NCI-H2196 (cell line): ENCODE measurements around the gene F7.
"Not testable (repeated sequence)": the region's sequence is repeated elsewhere in the genome, so short reads cannot be mapped to it uniquely, and the experiment has no call there.

Experiments
- DNase-seq: peaks from one replicate; lab custom pipeline; 2025; ENCODE audit not compliant: unreplicated experiment; lab: John Stamatoyannopoulos, UW

The F7 gene

DNA sequence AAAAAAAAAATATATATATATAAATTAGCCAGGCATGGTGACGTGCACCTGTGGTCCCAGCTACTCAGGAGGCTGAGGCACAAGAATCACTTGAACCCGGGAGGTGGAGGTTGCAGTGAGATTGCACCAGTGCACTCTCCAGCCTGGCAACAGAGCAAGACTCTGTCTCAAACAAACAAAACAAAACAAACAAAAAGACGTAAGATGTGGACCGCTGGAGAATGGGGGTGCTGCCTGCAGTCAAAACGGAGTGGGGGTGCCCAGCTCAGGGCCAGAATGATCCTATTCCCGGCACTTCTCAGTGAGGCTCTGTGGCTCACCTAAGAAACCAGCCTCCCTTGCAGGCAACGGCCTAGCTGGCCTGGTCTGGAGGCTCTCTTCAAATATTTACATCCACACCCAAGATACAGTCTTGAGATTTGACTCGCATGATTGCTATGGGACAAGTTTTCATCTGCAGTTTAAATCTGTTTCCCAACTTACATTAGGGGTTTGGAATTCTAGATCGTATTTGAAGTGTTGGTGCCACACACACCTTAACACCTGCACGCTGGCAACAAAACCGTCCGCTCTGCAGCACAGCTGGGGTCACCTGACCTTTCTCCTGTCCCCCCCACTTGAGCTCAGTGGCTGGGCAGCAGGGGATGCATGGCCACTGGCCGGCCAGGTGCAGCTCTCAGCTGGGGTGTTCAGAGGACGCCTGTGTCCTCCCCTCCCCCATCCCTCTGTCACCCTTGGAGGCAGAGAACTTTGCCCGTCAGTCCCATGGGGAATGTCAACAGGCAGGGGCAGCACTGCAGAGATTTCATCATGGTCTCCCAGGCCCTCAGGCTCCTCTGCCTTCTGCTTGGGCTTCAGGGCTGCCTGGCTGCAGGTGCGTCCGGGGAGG lies at the start of gene F7:
F7 (plus strand) TSS at position 760 of the 889 bp plus-strand sequence; CDS start at position 811, 51 bp downstream.
- no peak for DNase-seq

DNA sequence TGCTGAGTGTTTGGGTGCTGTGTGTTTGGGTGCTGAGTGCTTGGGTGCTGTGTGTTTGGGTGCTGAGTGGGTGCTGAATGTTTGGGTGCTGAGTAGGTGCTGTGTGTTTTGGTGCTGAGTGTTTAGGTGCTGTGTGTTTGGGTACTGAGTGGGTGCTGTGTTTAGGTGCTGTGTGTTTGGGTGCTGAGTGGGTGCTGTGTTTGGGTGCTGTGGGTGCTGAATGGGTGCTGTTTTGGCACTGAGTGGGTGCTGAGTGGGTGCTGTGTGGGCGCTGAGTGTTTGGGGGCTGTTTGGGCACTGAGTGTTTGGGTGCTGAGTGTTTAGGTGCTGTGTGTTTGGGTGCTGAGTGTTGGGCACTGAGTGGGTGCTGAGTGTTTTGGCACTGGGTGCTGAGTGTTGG lies 48.5 kb upstream of the F7 start:
- no peak for DNase-seq

DNA sequence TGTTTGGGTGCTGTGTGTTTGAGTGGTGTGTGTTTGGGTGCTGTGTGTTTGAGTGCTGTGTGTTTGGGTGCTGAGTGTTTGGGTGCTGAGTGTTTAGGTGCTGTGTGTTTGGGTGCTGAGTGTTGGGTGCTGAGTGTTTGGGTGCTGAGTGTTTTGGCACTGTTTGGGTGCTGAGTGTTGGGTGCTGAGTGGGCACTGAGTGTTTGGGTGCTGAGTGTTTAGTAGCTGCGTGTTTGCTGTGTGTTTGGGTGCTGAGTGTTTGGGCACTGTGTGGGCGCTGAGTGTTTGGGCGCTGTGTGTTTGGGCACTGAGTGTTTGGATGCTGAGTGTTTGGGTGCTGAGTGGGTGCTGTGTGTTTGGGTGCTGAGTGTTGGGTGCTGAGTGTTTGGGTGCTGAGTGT lies 48.0 kb upstream of the F7 start:
- not testable (repeated sequence) for DNase-seq

DNA sequence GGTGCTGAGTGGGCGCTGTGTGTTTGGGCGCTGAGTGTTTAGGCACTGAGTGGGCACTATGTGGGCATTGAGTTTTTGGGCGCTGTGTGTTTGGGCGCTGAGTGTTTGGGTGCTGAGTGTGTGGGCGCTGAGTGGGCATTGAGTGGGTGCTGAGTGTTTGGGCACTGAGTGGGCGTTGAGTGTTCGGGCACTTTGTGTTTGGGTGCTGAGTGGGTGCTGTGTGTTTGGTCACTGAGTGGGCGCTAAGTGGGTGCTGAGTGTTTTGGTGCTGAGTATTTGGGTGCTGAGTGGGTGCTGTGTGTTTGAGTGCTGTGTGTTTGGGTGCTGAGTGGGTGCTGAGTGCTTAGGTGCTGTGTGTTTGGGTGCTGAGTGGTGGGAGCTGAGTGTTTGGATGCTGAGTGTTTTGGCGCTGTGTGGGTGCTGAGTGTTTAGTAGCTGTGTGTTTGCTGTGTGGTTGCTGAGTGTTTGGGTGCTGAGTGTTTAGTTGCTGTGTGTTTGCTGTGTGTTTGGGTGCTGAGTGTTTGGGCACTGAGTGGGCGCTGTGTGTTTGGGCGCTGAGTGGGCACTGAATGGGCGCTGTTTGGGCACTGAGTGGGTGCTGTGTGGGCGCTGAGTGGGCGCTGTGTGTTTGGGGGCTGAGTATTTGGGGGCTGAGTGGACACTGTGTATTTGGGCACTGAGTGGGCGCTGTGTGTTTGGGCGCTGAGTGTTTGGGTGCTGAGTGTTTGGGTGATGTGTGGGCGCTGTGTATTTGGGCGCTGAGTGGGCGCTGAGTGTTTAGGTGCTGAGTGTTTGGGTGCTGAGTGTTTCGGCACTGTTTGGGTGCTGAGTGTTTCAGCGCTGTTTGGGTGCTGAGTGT lies 47.2 kb upstream of the F7 start:
- no peak for DNase-seq

DNA sequence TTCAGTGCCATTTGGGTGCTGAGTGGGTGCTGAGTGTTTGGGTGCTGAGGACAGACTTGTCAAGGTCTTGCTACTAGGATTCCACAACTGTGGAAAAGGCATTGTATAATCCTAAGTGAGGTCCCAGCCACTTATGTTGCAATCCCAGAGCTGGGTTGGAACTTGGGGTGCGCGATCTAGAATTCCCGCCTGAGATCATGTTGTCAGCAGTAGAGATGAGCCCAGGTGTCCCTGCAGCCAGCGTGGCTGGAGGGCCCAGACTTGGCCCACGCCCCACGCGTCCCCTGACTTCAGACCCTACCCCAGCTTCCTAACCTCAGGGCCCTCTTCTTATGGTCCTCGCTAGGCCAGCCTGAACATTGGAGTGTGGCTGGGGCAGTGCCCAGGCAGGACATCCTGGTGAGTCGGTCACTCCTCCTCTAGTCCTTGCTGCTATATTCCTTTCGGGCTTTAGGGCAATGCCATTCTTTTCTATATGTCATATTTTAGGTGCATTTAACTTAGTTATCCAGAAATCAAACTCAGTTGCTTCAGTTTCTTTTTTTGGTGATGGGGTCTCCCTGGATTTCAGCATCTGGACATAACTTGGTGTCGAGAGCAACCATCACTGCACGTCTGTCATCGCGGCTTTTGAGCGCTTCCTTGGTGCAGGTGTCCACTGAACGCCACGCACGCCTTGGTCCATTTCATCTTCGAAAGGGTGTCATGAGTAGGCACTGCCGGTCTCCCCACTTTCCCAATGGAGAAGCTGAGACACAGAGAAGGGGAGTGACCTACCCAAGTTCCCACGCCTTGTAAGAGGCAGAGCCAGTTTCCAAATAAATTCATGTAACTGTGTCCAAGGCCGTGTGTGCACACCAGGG lies 46.4 kb upstream of the F7 start:
- no peak for DNase-seq

DNA sequence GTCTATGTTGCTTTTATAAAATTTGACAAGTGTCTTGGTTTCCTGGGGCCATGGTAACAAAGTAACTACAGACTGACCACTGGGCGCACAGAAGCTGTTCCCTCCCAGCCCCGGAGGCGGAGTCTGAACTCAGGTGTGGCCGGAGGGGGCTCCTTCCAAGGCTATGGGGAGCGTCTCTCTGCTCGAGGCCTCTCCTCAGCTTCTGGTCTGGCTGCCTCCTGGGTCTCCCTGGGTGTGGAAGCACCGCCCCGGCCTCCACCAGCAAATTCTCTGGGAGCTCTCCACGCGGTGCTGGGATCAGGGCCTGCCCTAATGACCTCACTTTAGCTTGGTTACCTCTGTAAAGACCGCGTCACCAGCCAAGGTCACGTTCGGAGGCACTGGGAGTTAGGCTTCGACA lies 45.7 kb upstream of the F7 start:
- DNase-seq: no peak

DNA sequence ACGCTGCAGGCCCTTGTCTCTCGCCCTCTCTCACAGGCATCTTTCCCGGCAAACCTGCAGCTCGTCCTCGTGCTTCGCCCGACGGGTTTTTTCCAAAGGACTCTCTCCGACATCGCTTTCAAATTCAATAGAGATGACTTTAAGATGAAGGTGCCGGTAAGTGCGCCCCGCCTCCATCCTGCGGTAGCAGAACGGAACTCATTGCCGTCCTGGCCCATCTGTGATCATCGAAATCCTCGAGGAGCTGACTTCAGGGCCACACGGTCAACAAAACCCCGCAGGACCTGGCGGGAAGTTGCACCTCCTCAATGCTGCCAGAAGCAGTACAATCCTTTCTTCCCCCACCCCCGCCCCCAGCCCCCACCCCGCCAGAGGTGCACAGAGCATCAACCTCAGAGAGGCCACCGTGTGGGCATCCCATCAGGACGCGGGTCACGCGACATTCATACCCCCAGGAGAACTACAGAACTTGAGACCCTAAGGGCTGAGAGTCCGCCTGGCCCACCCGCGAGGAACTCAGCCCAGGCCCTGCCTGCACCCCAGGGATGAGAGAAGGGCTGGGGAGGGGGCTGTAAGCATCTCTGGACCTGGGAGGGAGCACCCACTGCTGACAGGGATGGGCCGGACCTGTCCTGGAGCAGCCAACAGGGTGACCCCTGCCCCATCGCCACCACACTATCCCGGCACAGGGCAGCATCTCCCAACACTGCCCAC lies 44.9 kb upstream of the F7 start:
- no peak for DNase-seq

DNA sequence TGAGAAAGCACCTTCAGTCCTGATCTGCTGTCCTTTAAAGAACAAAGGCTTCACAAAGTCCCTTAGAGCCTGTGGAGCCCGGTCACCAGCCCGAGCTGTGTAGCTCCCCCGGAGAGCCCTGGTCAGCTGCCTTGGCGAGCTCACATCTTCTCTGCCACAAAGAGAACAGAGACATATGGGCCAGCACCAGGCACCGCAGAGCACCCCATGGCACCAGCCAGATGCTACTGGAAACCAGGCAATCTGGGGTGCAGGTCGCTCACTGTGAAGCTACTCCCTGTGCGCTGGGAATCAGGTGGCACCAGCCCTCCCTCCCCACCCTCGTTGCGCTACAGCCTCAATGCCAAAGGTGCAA lies 44.3 kb upstream of the F7 start:
- no peak for DNase-seq

DNA sequence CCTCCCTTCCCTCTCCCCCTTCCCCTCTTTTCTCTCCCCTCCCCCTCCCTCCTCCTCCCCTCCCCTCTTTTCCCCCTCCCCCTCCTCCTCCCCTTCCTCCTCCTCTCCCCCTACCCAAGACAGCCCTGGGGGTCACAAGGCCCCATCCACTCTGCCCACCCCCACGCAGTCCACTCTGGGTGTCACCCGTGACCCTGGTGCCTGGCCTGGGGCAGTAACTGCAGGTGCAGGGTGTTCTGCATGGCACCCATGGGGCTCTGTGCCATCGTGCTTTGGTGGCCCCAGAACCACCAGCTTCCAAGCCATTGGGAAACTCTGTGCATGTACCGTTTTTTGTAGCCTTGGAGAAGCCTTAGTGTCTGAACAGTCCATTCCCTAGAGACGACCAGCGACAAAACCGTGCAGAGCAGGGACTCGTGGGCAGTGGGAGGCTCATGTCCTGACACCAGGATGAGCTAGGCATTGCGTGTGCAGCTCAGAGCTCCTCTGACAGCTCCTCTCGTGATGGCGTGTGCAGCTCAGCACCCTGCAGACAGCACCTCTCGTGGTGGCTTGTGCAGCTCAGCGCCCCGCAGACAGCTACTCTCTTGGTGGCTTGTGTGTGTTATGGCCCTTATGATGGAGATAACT lies 43.7 kb upstream of the F7 start:
- DNase-seq: no peak

DNA sequence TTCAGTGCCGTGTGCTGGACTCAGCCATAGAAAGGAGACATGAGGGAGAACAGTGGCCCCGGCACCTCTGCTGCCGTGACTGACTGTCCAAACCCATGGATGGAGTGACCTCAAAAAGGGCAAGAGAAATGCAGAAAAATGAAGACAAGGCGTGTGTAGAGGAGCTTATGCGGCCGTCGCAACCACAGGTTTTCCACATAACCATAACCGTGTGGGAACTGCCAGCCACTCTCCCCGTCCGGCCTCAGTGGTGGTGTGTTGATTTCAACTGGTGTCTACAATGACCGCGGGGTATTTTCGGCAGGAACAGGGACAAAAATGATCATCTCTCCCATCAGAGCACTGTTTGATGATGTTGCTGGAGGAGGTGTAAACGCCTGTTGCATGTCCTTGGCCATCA lies 42.9 kb upstream of the F7 start:
- no peak for DNase-seq

DNA sequence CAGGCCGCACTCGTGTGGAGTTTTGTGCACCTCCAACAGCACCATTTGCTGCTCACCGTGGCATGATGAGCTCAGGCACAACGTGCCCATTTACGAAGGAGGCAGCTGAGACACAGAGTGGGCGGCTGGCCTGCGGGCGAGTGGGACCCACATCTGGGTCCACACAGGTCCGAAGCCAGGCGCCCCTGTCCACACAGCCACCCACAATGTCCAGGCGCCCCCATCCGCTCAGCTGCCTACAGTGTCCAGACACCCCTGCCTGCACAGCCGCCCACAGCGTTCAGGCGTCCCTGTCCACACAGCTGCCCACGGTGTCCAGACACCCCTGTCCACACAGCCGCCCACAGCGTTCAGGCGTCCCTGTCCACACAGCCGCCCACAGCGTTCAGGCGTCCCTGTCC lies 42.5 kb upstream of the F7 start:
- DNase-seq: no peak

DNA sequence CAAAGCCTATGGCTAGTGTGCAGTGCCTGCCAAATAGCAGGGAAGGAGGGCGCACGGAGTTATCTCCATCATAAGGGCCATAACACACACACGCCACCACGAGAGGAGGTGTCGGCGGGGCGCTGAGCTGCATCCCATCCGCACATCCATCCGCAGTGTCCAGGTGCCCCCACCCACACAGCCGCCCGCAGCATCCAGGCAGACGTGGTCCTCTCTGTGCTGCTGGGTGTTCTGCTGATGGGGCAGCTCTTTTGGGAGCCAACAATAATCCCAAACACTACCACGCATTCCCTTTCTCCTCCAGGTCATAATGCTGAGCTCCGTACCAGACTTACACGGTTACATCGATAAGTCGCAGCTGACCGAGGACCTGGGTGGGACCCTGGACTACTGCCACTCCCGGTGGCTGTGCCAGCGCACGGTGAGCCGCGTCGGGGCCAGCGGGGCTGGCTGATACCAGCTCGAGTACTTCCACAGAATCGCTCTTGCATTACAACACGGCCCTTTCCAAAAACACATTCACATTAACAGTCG lies 41.5 kb upstream of the F7 start:
- no peak for DNase-seq

DNA sequence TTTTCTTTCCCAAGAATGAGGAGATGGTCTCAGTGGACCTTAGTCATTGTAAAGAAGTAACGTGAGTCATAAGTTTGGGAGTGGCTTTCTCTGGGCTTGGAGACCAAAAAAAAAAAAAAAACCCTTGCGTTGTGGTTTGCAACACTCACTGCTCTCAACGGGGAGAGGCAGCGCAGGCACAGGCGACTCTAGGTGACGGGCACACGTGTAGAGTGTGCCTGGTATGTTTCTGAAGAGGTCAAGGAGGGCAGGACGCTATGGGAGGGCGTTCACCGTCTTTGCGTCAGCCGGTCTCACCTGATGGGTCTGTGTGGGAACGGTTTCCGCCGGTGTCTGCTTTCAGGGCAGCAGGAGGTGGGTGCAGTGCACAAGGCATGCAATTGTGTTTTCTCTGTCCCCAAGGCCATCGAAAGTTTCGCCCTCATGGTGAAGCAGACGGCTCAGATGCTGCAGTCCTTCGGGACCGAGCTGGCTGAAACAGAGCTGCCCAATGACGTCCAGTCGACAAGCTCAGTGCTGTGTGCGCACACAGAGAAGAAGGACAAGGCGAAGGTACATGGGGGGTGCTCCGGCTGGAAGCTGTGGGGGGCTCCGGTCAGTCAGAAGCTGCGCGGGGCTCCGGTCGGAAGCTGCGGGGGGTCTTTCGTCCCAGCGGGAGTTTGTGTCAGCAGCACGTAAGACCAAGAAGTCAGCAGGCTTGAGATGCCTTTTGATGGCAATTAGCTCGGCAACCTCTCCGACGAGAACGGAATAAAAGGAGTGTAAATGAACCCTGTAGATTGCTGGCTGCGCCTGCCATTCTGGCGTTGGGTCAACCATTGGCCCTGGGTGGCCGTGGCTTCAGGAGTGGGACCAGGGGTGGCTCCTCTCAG lies 40.8 kb upstream of the F7 start:
- DNase-seq: no peak

DNA sequence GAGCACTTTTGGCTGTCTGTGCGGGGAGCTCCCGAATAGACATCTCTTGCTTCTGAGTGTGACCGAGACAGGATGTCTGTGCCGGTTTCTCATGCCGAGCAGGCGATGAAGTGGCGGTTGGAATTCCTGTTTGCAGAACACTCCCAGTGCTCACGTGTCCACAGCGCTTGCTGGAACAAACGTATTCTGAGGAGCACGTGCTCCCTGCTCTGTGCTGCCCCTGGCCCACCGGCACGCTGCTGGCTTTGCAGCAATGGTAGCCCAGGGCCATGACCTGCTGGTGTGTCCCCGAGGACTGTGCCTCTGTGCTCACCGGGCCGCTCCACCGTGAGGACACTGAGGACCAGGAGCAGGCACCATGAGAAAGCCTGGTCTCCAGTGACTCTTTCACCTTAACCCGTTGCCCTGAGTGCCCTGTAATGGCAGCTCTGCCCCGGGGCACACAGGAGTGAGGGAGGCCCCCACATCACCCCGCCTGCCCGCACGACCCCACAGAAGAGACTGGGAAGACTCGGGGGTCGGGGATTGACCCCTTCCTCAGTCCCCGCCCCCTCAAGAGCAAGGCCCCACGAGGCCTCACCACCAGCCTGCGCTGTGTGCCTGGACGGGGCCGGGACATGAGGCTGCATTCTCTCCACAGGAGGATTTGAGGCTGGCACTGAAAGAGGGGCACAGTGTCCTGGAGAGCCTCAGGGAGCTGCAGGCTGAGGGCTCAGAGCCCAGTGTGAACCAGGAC lies 40.0 kb upstream of the F7 start:
- DNase-seq: no peak

DNA sequence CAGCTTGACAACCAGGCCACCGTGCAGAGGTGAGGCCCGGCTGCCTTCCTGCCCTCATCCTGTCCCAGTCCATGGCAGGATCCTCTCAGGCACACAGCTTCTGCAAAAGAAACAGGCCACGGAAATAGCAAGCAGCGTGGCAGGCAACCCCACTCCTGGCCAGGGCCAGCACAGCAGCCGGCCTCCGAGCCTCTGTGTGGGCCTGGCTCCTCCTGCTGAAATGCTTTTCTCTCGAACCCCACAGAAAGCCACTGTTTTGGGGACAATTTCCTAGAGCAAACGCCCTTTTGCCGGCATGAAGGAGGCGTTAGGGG lies 39.5 kb upstream of the F7 start:
- DNase-seq: no peak

DNA sequence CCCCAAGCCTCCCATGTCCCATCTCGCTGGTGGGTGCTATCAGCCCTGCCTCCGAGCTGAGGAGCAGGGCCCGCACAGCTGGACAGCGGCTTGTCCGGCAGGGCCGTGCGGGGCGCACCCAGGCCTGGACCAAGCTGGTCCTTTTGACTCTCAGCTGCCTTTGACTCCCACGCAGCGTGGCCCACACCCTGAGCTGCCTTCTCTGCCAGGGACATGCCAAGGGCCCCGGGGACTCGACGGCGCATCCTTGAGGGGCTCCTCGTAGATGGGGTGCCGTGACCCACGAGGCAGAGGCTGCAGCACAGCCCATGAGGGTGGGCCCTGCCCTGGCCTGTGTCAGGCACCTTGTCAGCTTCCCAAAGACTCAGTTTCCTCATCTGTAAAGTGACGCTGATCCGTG lies 38.8 kb upstream of the F7 start:
- no peak for DNase-seq

DNA sequence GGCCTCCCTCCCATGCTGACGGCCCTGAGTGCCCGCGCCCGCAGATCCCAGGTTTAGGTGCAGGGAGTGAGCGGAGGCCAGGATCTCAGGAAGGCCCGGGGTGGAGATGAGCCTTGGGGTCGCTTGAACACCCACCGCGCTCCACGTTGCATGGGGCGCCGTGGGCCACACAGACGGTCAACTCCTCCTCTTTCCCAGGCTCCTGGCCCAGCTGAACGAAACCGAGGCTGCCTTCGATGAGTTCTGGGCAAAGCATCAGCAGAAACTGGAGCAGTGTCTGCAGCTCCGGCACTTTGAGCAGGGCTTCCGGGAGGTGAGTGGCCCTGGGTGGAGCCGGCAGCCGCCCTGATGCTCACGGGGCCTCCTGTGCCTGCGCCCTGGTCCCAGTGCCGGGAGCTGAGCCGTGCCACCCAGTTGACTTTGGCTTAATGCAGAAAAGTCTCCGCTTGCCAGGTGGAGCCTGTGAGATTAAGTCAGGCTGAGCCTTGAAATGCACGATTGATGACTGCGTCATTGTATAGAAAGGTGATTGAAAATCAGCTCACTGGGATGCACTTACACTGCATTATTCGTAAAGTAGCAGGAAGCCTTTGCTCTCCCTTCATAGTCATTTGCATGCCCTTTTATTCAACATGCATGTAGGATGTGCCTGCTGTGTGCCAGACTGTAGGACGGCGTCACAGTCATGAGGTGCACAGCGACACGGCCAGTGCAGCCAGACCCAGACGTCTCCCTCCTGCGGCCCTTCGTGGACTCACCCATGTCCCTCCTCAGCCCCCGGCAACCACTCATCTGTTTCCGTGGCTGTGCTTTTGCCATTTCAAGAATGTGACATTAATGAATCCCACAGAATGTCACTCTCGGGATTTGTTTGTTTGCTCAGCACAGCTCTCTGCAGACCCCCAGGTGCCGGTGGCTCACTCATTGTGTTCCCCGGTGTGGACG lies 35.5 kb upstream of the F7 start:
- no peak for DNase-seq
